Hippocampal formation (tissue), 2 donors: ENCODE data around the gene BANF2.

Experiments used
- DNase-seq, 2 donors: peaks; one replicate each; lab custom pipeline; 2025; lab: John Stamatoyannopoulos, UW

BANF2 gene

GRCh38 chr20:17710379-17711266, 10.9 kb downstream of the BANF2 start:
- no peak for DNase-seq

GRCh38 chr20:17711267-17711627, 11.5 kb downstream of the BANF2 start:
- DNase-seq, result no peak

- no peak for DNase-seq
Observed at GRCh38 chr20:17712201-17712600, 12.4 kb downstream of the BANF2 start.

GRCh38 chr20:17712708-17713107, 12.9 kb downstream of the BANF2 start:
- DNase-seq, result no peak

GRCh38 chr20:17714597-17714996, 14.8 kb downstream of the BANF2 start:
- DNase-seq, result no peak

- DNase-seq, result no peak
Observed at GRCh38 chr20:17715075-17715474, 15.3 kb downstream of the BANF2 start.

GRCh38 chr20:17716331-17716730, 16.6 kb downstream of the BANF2 start:
- no peak for DNase-seq

GRCh38 chr20:17720755-17721154, 21.0 kb downstream of the BANF2 start:
- no peak for DNase-seq

- no peak for DNase-seq
Observed at GRCh38 chr20:17721802-17722486, 22.2 kb downstream of the BANF2 start.

GRCh38 chr20:17722493-17723300, 22.9 kb downstream of the BANF2 start:
- DNase-seq, result no peak

- DNase-seq, result no peak
Observed at GRCh38 chr20:17723301-17723691, 23.5 kb downstream of the BANF2 start.

- DNase-seq, result no peak
Observed at GRCh38 chr20:17725094-17725835, 25.5 kb downstream of the BANF2 start.

- DNase-seq, result no peak
Observed at GRCh38 chr20:17726902-17727301, 27.1 kb downstream of the BANF2 start.

- DNase-seq, result no peak
Observed at GRCh38 chr20:17727351-17727750, 27.6 kb downstream of the BANF2 start.

GRCh38 chr20:17728074-17728473, 28.3 kb downstream of the BANF2 start:
- DNase-seq, result no peak

GRCh38 chr20:17730071-17730470, 30.3 kb downstream of the BANF2 start:
- DNase-seq, result no peak

- DNase-seq, result no peak
Observed at GRCh38 chr20:17731233-17731632, 31.5 kb downstream of the BANF2 start.

- DNase-seq, result no peak
Observed at GRCh38 chr20:17732907-17733521, 33.2 kb downstream of the BANF2 start.

GRCh38 chr20:17733767-17734304, 34.1 kb downstream of the BANF2 start:
- DNase-seq, result no peak

GRCh38 chr20:17734374-17734773, 34.6 kb downstream of the BANF2 start:
- DNase-seq, result no peak

- no peak for DNase-seq
Observed at GRCh38 chr20:17735206-17735804, 35.5 kb downstream of the BANF2 start.
